HG03045 (cell line): ENCODE measurements around the gene ATP6V1C2.

Experiments used
- ATAC-seq: cut with Tn5 transposase; IDR thresholded peaks from one replicate; pipeline ENCODE4 v1.9.1; 2021; ENCODE audit warnings: mild to moderate bottlenecking, moderate library complexity; ENCODE audit not compliant: unreplicated experiment

ATP6V1C2 gene, protein sequence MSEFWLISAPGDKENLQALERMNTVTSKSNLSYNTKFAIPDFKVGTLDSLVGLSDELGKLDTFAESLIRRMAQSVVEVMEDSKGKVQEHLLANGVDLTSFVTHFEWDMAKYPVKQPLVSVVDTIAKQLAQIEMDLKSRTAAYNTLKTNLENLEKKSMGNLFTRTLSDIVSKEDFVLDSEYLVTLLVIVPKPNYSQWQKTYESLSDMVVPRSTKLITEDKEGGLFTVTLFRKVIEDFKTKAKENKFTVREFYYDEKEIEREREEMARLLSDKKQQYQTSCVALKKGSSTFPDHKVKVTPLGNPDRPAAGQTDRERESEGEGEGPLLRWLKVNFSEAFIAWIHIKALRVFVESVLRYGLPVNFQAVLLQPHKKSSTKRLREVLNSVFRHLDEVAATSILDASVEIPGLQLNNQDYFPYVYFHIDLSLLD

GRCh38 chr2:10721396-10722251 is at the start of gene ATP6V1C2:
Gene ATP6V1C2, plus strand, starts transcription at chr2:10721630. Its CDS starts 1,220 bp downstream, at chr2:10722850.
- peak; percentile 85 for ATAC-seq

DNA sequence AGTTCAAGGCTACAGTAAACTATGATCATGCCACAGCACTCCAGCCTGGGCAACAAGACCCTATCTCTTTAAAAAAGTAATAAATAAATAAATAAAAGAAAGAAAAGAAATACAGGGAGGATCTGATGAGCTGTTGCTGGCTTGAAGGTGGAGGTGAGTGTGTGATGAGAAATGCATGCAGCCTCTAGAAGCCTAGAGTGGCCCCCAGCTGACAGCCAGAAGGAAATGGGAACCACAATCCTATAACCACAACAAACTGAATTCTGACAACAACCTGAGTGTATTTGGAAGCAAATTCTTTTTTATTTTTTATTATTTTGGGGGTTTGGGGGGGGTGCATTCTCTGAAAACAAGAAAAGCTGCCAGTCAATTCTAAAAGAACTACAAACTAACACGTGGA is 46.3 kb upstream of the ATP6V1C2 start:
- ATAC-seq = no peak

- ATAC-seq = no peak
These were observed 43.2 kb upstream of the ATP6V1C2 start for GRCh38 chr2:10678225-10678624.

DNA sequence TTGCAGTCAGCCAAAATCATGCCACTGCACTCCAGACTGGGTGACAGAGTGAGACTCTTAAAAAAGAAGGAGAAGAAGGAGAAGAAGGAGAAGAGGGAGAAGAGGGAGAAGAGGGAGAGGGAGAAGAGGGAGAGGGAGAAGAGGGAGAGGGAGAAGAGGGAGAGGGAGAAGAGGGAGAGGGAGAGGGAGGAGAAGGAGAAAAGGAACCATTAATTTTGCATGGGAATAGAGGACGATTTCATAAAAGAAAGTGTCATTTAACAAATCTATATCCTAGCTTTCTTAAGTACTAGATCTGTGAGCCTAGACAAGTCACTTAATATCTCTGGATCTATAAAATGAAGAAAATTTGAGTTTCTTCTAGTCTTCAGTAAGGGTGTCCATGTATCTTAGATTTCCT is 41.2 kb upstream of the ATP6V1C2 start:
- no peak for ATAC-seq

DNA sequence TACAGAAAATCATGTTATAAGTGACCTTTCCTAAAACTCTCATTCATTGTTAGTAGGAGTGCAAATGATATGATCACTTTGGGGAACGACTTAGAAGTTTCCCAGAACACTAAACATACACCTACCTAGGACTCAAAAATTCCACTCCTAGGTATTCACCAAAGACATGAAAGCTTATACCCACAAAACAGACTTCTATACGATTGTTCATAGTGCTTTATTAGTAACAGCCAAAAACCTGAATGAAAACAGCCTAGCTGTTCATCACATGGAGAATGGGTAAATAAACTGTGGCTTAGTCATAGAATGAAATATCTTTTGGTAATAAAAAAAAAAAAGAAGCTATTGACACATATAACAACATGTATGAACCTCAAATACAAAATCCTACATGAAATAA is 40.5 kb upstream of the ATP6V1C2 start:
- ATAC-seq = no peak

GRCh38 chr2:10686176-10686730 is 35.2 kb upstream of the ATP6V1C2 start:
- ATAC-seq = no peak

- peak; percentile 36 for ATAC-seq
These were observed 32.3 kb upstream of the ATP6V1C2 start for GRCh38 chr2:10688921-10689807.

- ATAC-seq = no peak
These were observed 29.9 kb upstream of the ATP6V1C2 start for GRCh38 chr2:10691521-10691920.

- ATAC-seq = no peak
These were observed 21.2 kb upstream of the ATP6V1C2 start for GRCh38 chr2:10700078-10700803.

GRCh38 chr2:10704034-10704594 is 17.3 kb upstream of the ATP6V1C2 start:
- ATAC-seq = no peak

DNA sequence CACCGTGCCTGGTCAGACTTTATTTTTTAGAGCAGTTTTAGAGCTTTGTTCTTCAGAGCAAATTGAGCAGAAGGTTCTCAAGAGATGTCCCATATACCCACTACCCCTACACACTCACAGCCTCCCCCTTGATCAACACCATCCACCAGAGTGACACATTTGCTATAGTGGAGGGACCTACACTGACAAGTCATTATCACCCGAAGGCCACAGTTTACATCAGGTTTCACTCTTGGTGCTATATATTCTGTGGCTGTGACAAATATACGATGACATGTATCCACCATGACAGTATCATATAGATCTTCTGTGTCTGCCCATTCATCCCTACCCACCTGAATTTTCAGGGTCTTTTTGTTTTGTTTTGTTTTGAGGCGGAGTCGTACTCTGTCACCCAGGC is 15.4 kb upstream of the ATP6V1C2 start:
- no peak for ATAC-seq

- ATAC-seq = no peak
These were observed 13.6 kb upstream of the ATP6V1C2 start for GRCh38 chr2:10707831-10708230.

DNA sequence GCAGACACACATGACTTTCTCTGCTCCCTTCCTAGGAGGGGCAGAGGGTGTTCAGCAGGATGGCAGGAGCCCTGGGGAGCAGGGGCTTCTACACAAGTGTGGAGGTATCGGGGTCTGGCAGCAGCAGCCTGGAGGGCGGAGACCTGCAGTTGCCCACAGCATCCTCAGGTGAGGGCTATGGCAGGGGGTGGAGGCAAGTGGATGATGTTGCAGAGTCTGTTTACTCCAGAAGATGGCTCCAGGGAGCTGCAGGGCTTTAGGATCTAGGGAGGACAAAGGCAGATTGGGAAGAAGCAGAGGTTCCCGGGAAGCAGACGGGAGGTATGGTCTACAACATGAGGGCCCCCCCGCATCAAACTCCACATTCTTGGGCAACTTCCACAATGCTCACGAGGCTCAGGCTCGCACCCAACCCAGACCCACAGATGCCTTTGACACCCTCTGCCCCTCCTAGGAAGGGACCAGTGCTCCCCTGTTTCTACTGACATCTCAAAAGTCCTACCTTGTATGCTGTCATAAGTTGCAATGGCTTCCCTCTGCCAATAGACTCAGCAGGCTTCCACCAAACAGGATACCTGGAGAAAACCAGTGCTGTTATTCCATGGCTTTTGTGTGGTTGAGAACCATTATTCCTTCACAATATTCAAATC is 12.0 kb upstream of the ATP6V1C2 start:
- no peak for ATAC-seq

- no peak for ATAC-seq
These were observed 9.1 kb upstream of the ATP6V1C2 start for GRCh38 chr2:10712185-10712809.

GRCh38 chr2:10716581-10716980 is 4.8 kb upstream of the ATP6V1C2 start:
- ATAC-seq = no peak

- ATAC-seq = no peak
These were observed 3.8 kb upstream of the ATP6V1C2 start for GRCh38 chr2:10717628-10718027.

- no peak for ATAC-seq
These were observed 1.1 kb upstream of the ATP6V1C2 start for GRCh38 chr2:10720306-10720705.

DNA sequence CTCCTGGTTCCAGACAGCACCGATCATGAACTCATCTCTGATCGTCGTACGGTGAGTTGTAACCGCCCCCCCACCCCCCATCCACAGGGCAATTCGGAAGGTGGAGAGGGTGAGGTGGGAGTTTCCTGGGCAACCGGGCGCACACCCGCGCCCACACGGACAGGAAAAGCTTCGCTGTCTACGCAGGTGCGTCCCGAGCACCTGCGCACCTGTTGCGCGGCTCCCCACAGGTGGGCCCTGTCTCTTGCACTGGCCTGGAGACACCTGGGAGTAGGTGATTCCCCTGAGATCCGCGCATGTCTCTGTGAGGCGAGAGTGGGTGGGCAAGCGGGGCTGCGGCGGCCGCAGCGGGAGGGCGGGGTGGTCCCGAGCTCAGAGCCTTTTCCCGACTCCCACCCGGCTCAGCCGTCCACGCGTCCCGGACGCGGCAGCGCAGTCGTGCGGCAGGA is 459 bp upstream of the ATP6V1C2 start:
- peak; percentile 9 for ATAC-seq
